NCI-H1694 treated with DMSO at 0.1 percent for 48 hours (cell line): ENCODE measurements around the gene RAPGEF3.

ENCODE experiments used
- DNase-seq: peaks from one replicate; lab custom pipeline; 2025; lab: John Stamatoyannopoulos, UW

The RAPGEF3 gene

GRCh38 chr12:47686645-47687240 is 71.9 kb downstream of the RAPGEF3 start:
- DNase-seq, result peak; percentile 13
